ENCODE data around the gene B4GALNT1. TPM values are rescaled to one million over a fixed set of nuclear protein-coding genes. Genes with fewer than 3 reads are reported as not detected.

The B4GALNT1 gene
- polyA plus RNA-seq, 1 donor (not counting 4 experiments of a cell fraction or from before 2014, with no cell fraction given), result 0.08 TPM

DNA sequence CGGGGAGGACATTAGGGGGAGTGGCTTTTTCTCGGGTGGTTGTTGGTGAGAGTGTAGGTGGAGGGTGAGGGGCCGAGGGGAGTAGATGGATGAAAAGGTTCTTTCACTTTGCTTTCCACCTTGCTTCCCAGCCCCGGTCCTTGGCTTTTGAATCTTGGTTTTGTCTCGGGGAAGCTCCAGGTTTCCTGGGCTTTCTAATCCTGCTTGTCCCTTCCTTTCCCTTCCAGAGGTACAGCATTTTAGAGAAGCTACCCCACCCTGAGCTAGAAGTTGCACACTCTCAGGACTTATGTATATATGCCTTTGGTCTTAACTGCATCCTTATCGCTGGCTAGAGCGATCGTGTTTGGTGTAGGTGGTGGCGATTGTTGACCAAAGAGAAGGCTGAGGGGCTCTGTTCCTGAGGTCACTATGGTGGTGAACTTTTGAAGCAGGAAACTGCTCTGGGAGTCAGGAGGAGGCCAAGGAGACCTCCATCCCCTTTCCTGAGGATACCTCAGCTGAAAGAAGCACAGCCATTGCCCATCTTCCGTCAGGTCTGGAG lies 41.1 kb downstream of the B4GALNT1 start:
- FAIRE-seq, result peak; percentile 26
- no peaks in the 10 kb centered on the region for H4K20me1 ChIP-seq (ENCODE audit: control insufficient read depth, extremely low read depth, insufficient read depth, low read length)
- dilution Hi-C loops (cut with MboI; ENCODE audit: extremely low pct_ligation_motif_present, low sequenced_read_pairs), result loop anchor here (25.0 kb wide), 1 partner anchor 145 kb away; the partner anchor contains the start of genes AGAP2 and TSPAN31
- peaks cover 22% of the 10 kb centered on the region for H3K79me2 ChIP-seq (ENCODE audit: control insufficient read depth, insufficient read depth, low read length)
- H3K4me2 ChIP-seq (ENCODE audit: control insufficient read depth, extremely low read depth, insufficient read depth, low read depth, low read length), result peak overlapping the region; percentile 100
- no peak for TF ChIP-seq EZH2 (IDR thresholded peaks at IDR 0.05; ENCODE audit: low read length)
- TF ChIP-seq, protein P1, sequence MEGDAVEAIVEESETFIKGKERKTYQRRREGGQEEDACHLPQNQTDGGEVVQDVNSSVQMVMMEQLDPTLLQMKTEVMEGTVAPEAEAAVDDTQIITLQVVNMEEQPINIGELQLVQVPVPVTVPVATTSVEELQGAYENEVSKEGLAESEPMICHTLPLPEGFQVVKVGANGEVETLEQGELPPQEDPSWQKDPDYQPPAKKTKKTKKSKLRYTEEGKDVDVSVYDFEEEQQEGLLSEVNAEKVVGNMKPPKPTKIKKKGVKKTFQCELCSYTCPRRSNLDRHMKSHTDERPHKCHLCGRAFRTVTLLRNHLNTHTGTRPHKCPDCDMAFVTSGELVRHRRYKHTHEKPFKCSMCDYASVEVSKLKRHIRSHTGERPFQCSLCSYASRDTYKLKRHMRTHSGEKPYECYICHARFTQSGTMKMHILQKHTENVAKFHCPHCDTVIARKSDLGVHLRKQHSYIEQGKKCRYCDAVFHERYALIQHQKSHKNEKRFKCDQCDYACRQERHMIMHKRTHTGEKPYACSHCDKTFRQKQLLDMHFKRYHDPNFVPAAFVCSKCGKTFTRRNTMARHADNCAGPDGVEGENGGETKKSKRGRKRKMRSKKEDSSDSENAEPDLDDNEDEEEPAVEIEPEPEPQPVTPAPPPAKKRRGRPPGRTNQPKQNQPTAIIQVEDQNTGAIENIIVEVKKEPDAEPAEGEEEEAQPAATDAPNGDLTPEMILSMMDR (optimal IDR thresholded peaks at IDR 0.05 in 1 of 3, IDR thresholded peaks at IDR 0.05 in 1 of 3, conservative IDR thresholded peaks at IDR 0.05 in 1 of 3; ENCODE audit: extremely low read depth in 1 of 3, insufficient read depth in 2 of 3, low read length in 3 of 3), result no peak
- no peaks in the 10 kb centered on the region for H3K9me3 ChIP-seq (ENCODE audit: control insufficient read depth, low read depth, low read length)
- H3K4me1 ChIP-seq (ENCODE audit: control insufficient read depth, extremely low read depth, insufficient read depth, low read length), result peaks cover 22% of the 10 kb centered on the region
- peak overlapping the region; percentile 83 for H3K27ac ChIP-seq (ENCODE audit: control insufficient read depth, insufficient read depth, low read length)
- peak overlapping the region; percentile 86 to 87 (median 86) for H3K4me3 ChIP-seq (ENCODE audit: control insufficient read depth in 2 of 3, extremely low read depth in 1 of 3, insufficient read depth in 2 of 3, low read depth in 1 of 3, low read length in 3 of 3)
- peak overlapping the region; percentile 93 for H2AFZ ChIP-seq (ENCODE audit: control insufficient read depth, low read length)
- DNase-seq (ENCODE audit: low read depth, low spot score), result no peak
- peaks cover 7% of the 10 kb centered on the region for H3K27me3 ChIP-seq (ENCODE audit: control insufficient read depth, extremely low read depth, insufficient read depth, low read length)
- peaks cover 11 to 15% of the 10 kb centered on the region in 2 experiments for H3K36me3 ChIP-seq (ENCODE audit: control insufficient read depth in 2 of 2, extremely low read depth in 1 of 2, insufficient read depth in 2 of 2, low read length in 2 of 2)
- H3K9me1 ChIP-seq (ENCODE audit: control insufficient read depth, extremely low read depth, insufficient read depth, low read length), result peaks cover 6% of the 10 kb centered on the region
- H3K9ac ChIP-seq (ENCODE audit: control insufficient read depth, extremely low read depth, insufficient read depth, low read length), result peak overlapping the region; percentile 92

DNA sequence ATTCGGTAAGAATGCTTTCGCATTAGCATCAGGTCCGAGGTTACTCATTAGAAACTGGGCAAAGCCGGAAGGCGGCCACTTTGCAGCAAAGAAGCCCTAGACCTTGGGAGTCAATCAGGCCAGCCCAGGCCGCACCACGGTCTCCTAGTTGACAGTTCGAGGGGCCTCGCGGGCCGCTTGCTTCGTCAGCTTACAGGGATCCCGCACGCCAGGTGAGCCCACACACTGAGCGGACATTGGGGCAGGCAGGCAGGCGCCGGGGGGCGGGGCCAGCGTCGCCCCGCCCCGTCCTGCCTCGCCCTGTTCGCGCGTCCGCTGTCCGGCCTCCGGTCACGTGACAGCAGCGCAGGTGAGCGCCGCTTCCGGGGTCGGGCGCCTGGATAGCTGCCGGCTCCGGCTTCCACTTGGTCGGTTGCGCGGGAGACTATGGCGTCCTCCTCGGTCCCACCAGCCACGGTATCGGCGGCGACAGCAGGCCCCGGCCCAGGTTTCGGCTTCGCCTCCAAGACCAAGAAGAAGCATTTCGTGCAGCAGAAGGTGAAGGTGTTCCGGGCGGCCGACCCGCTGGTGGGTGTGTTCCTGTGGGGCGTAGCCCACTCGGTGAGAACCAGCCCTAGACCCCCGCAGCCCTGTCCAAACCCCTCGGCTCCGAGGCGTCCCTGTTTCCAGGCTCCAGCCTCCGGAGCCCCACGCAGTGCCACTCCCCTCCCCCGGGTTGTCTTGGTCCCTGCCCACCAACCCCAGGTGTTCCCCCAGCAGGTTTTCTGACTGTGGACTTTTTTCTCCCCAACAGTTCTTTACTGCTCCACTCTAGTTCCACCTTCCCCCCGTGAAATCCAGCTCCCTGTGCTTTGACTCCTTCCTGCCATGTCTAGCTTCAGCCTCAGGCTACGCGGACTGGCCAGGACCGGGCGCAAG lies 41.9 kb downstream of the B4GALNT1 start, which contains the start of gene PIP4K2C:
TSS of gene PIP4K2C (plus strand) at position 329 of the 918 bp plus-strand sequence. CDS start at position 427, 98 bp downstream.
- H3K27ac ChIP-seq (ENCODE audit: control insufficient read depth, insufficient read depth, low read length), result peak within 1 kb of the TSS; percentile 83
- dilution Hi-C loops (cut with MboI; ENCODE audit: extremely low pct_ligation_motif_present, low sequenced_read_pairs), result loop anchor here (25.0 kb wide), 1 partner anchor 146 kb away; the partner anchor contains the start of genes AGAP2 and TSPAN31

More for the DNA sequence above, 41.9 kb downstream of the B4GALNT1 start, which contains the start of gene PIP4K2C:
- Histone ChIP-seq H3K27me3 (ENCODE audit: control insufficient read depth, extremely low read depth, insufficient read depth, low read length) (peaks cover 8% of the 10 kb centered on the region), H3K79me2 (ENCODE audit: control insufficient read depth, insufficient read depth, low read length) (peaks cover 22% of the 10 kb centered on the region), H3K9ac (ENCODE audit: control insufficient read depth, extremely low read depth, insufficient read depth, low read length) (peak within 1 kb of the TSS; percentile 92), H3K4me1 (ENCODE audit: control insufficient read depth, extremely low read depth, insufficient read depth, low read length) (peaks cover 22% of the 10 kb centered on the region), H3K9me3 (ENCODE audit: control insufficient read depth, low read depth, low read length) (no peaks in the 10 kb centered on the region), H4K20me1 (ENCODE audit: control insufficient read depth, extremely low read depth, insufficient read depth, low read length) (no peaks in the 10 kb centered on the region), H3K9me1 (ENCODE audit: control insufficient read depth, extremely low read depth, insufficient read depth, low read length) (peaks cover 6% of the 10 kb centered on the region), H3K4me3 (ENCODE audit: control insufficient read depth in 2 of 3, extremely low read depth in 1 of 3, insufficient read depth in 2 of 3, low read depth in 1 of 3, low read length in 3 of 3) (peak within 1 kb of the TSS; percentile 86 to 87 (median 86)), H2AFZ (ENCODE audit: control insufficient read depth, low read length) (peak within 1 kb of the TSS; percentile 93), H3K4me2 (ENCODE audit: control insufficient read depth, extremely low read depth, insufficient read depth, low read depth, low read length) (peak within 1 kb of the TSS; percentile 100), H3K36me3 (ENCODE audit: control insufficient read depth in 2 of 2, extremely low read depth in 1 of 2, insufficient read depth in 2 of 2, low read length in 2 of 2) (peaks cover 10 to 11% of the 10 kb centered on the region in 2 experiments)
- no peak for TF ChIP-seq EZH2 (IDR thresholded peaks at IDR 0.05; ENCODE audit: low read length)
- TF ChIP-seq, protein P1 (optimal IDR thresholded peaks at IDR 0.05 in 1 of 3, IDR thresholded peaks at IDR 0.05 in 1 of 3, conservative IDR thresholded peaks at IDR 0.05 in 1 of 3; ENCODE audit: extremely low read depth in 1 of 3, insufficient read depth in 2 of 3, low read length in 3 of 3), result no peak
- DNase-seq (ENCODE audit: low read depth, low spot score) (peak; percentile 38), FAIRE-seq (no peak)

Data from keratinocyte (primary cell).